NT2/D1 (cell line): ENCODE measurements around the gene MOGAT3.

Source experiments
- SUZ12 ChIP-seq: IDR thresholded peaks from 2 replicates; pipeline ENCODE4 v1.6.1; 2011; ENCODE audit not compliant: insufficient read length, insufficient read depth; ENCODE audit errors: extremely low read depth
- YY1 ChIP-seq: IDR thresholded peaks from 2 replicates; pipeline ENCODE4 v1.6.1; 2011; ENCODE audit not compliant: insufficient read length, insufficient read depth
- ZNF274 ChIP-seq: IDR thresholded peaks from 2 replicates; pipeline ENCODE4 v1.6.1; 2011; ENCODE audit warnings: mild to moderate bottlenecking, low read depth, low read length

GRCh38 chr7:101233907-101234547, 33.2 kb upstream of the MOGAT3 start:
- no peak for TF ChIP-seq YY1
- no peak for TF ChIP-seq SUZ12
- no peak for TF ChIP-seq ZNF274
